Spinal cord (tissue), 10 donors: ENCODE data around the gene ZNF415. TPM values are rescaled to one million over a fixed set of nuclear protein-coding genes. Genes with fewer than 3 reads are reported as not detected.

ENCODE experiments used
- DNase-seq, 6 donors: peaks; one replicate each; pipeline versions ENCODE4 v3.0.0 to v3.0.0-alpha.2; 2013 to 2015; ENCODE audit warnings: low spot score in 6 of 6, low read depth in 4 of 6
- H3K27ac ChIP-seq: one replicate; pipeline ENCODE4 v1.5.1; 2013; ENCODE audit warnings: low read depth, low read length, control low read depth
- H3K27me3 ChIP-seq: one replicate; pipeline ENCODE4 v1.6.1; 2013; ENCODE audit warnings: low read length; ENCODE audit not compliant: control insufficient read depth, insufficient read depth
- H3K36me3 ChIP-seq: one replicate; pipeline ENCODE4 v1.6.1; 2013; ENCODE audit warnings: low read length; ENCODE audit not compliant: control insufficient read depth, insufficient read depth
- H3K4me1 ChIP-seq: one replicate; pipeline ENCODE4 v1.6.1; 2013; ENCODE audit warnings: low read length; ENCODE audit not compliant: control insufficient read depth, insufficient read depth
- H3K4me3 ChIP-seq: one replicate; pipeline ENCODE4 v1.5.1; 2013; ENCODE audit warnings: low read depth, low read length, control low read depth
- H3K9me3 ChIP-seq: one replicate; pipeline ENCODE4 v1.6.1; 2013; ENCODE audit warnings: low read length; ENCODE audit not compliant: control insufficient read depth, insufficient read depth
- WGBS: methylation state at CpG from one replicate; pipeline ENCODE4 v1.1.5; 2013; ENCODE audit warnings: missing lambda C conversion rate; ENCODE audit not compliant: insufficient coverage; 5-methylcytosine and 5-hydroxymethylcytosine counted together
- long read RNA-seq, 4 donors: transcript quantifications; one replicate each; lab custom pipeline, GENCODE V29; 2026
- polyA plus RNA-seq, 2 donors: library from polyadenylated mRNA; unstranded; fragments of 120-200 nt; gene quantifications; one replicate each; pipeline ENCODE4 v1.2.1, GENCODE V29; 2013; ENCODE audit not compliant: insufficient read length in 2 of 2
- total RNA-seq, 2 donors: library from RNA; depleted of rRNA in 1 of 2; stranded (reverse); fragments of 120-200 nt in 1 of 2; fragments of >200 nt in 1 of 2; gene quantifications; one replicate each; pipeline versions ENCODE4 v1.2.3 to v1.2.4, GENCODE V29; 2013 to 2014
- donor health status: healthy.

ZNF415 gene
- total RNA-seq (10 to 100 TPM; 27.3 to 35.0 TPM), polyA plus RNA-seq (10 to 100 TPM; 32.6 to 41.0 TPM)
- long read RNA-seq, donor 1, partial matches to known transcripts: 0 of 6 reads
- long read RNA-seq, donor 1, other reads (novel, unspliced or antisense): 0 of 6 reads
- long read RNA-seq, donor 2, partial matches to known transcripts: 0 of 2 reads
- long read RNA-seq, donor 2, other reads (novel, unspliced or antisense): 0 of 2 reads
- long read RNA-seq, donor 3, partial matches to known transcripts: 0 of 2 reads
- long read RNA-seq, donor 3, other reads (novel, unspliced or antisense): 0 of 2 reads
- long read RNA-seq, donor 4, partial matches to known transcripts: 0 of 6 reads
- long read RNA-seq, donor 4, other reads (novel, unspliced or antisense): 0 of 6 reads

DNA sequence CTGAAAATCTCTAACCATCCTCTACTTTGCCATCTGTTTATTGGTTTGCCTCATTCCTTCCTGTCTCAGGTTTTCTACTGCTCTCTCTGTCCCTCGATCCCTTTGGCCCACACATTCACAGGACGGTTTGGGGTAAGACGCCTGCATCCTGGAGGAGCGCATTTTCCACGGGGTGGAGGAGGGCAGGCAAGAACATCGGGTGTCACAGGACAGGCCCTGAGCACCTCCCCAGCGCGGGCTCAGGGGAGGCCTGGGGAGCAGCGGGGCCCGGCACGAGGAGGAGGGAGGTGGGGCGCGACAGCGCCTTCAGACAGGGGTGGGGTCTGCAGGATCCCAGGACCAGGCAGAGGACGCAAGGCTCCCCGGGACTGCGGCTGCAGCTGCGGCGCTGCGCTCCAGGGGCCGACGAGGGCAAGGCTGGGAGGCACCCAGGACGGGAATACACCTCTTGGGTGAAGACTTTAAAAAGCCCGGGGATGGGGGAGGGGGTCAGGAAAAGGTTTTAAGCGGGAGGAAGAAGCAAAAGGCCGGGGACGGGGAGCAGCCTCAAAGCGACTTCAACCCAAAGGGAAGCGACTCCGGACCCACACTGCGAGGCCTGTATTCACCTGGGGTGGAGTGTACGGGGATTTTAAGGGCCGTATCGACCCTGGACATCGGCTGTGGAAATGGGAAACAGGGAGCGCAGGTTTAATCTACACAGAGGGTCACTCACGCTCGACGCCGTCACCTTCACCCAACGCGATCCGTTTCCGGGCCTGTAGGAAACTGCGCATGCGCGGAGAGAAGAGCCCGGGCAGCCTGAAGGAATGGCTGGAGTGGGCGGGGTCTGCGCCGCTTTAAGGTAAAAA is at the start of gene ZNF415:
Gene ZNF415, minus strand, starts transcription at position 770 of the 851 bp plus-strand sequence. CDS start 10,234 bp downstream, outside the sequence.
- WGBS: under 1% methylated on average over 51 of the region's 51 CpGs
- peak within 1 kb of the TSS; percentile 82 for H3K4me3 ChIP-seq
- H3K4me1 ChIP-seq: peaks cover 12% of the 10 kb centered on the region
- H3K9me3 ChIP-seq: no peaks in the 10 kb centered on the region
- peaks cover 2% of the 10 kb centered on the region for H3K36me3 ChIP-seq
- no peaks in the 10 kb centered on the region for H3K27me3 ChIP-seq
- H3K27ac ChIP-seq: peak within 1 kb of the TSS; percentile 58
- peak; percentile 64 to 97 (median 84) for DNase-seq

GRCh38 chr19:53182202-53182601 is 49.5 kb upstream of the ZNF415 start:
- Histone ChIP-seq H3K9me3 (no peaks in the 10 kb centered on the region), H3K4me1 (no peaks in the 10 kb centered on the region), H3K4me3 (no peak overlapping the region), H3K27me3 (no peaks in the 10 kb centered on the region), H3K36me3 (peaks cover 14% of the 10 kb centered on the region), H3K27ac (no peak overlapping the region)
- 91% methylated on average over 10 of the region's 10 CpGs for WGBS
- DNase-seq: no peak

- H3K4me1 ChIP-seq: no peaks in the 10 kb centered on the region
- no peaks in the 10 kb centered on the region for H3K9me3 ChIP-seq
- H3K4me3 ChIP-seq: no peak overlapping the region
- H3K27ac ChIP-seq: no peak overlapping the region
- DNase-seq: no peak
- no peaks in the 10 kb centered on the region for H3K27me3 ChIP-seq
- peaks cover 8% of the 10 kb centered on the region for H3K36me3 ChIP-seq
- WGBS: 90% methylated on average over 1 of the region's 5 CpGs
These were observed 45.3 kb upstream of the ZNF415 start for GRCh38 chr19:53177986-53178385.

DNA sequence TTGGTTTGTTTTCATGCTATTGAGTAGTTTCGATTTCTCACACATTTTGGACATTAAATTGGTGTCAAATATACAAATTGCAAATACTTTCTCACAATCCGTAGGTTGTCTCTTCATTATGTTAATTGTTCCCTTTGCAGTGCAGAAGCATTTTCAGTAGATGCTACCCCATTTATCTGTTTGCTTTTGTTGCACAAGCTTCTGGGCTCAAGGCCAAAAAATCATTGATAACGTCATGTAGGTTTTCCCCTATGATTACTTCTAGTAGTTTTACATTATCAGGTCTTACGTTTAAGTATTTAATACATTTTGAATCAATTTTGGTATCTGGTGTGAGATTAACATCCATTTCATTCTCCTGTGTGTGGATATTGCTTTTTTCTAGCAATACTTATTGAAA is 40.2 kb upstream of the ZNF415 start:
- H3K4me3 ChIP-seq: no peak overlapping the region
- peak in 1 of 6 donors; percentile 70 for DNase-seq
- no CpG with 5 or more reads among the region's 4 CpGs for WGBS
- no peaks in the 10 kb centered on the region for H3K36me3 ChIP-seq
- H3K27me3 ChIP-seq: no peaks in the 10 kb centered on the region
- no peaks in the 10 kb centered on the region for H3K9me3 ChIP-seq
- no peaks in the 10 kb centered on the region for H3K4me1 ChIP-seq
- no peak overlapping the region for H3K27ac ChIP-seq

DNA sequence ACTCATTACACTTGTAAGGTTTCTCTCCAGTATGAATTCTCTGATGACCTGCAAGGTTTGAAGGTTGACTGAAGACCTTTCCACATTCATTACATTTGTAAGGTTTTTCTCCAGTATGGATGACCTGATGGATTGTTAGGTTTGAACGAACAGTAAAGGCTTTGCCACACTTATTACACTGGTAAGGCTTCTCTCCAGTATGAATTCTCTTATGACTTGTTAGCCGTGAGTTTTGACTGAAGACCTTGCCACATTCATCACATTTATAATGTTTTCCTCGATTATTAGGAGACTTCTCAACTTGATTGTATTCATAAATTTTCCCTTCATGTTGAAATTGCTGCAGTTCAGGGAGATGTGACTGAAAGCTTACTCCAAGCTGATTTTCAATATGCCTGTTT is 33.0 kb upstream of the ZNF415 start:
- Histone ChIP-seq H3K4me3 (no peak overlapping the region), H3K27ac (no peak overlapping the region), H3K4me1 (no peaks in the 10 kb centered on the region), H3K9me3 (peaks cover 2% of the 10 kb centered on the region), H3K27me3 (no peaks in the 10 kb centered on the region), H3K36me3 (no peaks in the 10 kb centered on the region)
- no peak for DNase-seq
- WGBS: 88% methylated on average over 3 of the region's 3 CpGs

DNA sequence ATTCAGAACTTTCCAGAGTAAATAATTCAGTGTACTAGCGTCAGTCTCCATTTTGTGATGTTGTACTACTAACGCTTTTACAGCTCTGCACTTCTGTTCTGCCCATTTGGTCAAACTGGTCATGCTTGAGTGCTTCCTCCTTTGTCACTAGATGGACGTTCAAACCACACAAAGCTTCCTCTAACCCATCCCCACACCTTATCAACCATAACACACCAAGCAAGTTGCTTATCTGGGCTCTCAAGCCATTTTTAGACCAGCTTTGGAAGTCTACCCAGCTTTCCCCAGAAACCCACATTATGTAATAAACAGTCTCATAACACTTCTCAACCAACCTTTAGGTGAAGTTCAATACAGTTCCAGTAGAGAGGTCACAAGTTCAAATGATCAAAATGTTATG is 28.4 kb upstream of the ZNF415 start:
- Histone ChIP-seq H3K27me3 (no peaks in the 10 kb centered on the region), H3K4me1 (peaks cover 11% of the 10 kb centered on the region), H3K27ac (no peak overlapping the region), H3K9me3 (peaks cover 2% of the 10 kb centered on the region), H3K4me3 (no peak overlapping the region), H3K36me3 (no peaks in the 10 kb centered on the region)
- DNase-seq: no peak
- 57% methylated on average over 3 of the region's 3 CpGs for WGBS

DNA sequence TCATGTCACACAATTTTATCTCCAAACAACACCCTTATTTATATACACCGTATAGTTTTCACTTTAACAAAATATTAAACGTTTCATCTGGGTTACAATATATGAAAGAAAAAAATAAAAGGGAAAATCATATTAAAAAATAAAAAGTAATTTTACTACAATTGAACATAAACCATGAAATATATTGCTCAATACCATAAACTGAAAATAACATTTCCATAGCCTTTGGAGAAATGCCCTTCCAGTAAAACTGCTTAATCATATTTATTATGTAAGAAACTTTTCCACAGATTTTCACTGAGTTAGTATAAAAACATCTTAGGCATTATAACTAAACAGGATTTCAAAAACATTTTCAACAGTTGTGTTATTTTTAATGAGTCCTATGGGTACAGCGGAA is 27.6 kb upstream of the ZNF415 start:
- no peak for DNase-seq
- Histone ChIP-seq H3K36me3 (peaks cover 1% of the 10 kb centered on the region), H3K4me3 (no peak overlapping the region), H3K4me1 (peaks cover 11% of the 10 kb centered on the region), H3K27me3 (no peaks in the 10 kb centered on the region), H3K9me3 (no peaks in the 10 kb centered on the region), H3K27ac (no peak overlapping the region)
- no CpG with 5 or more reads among the region's 3 CpGs for WGBS

- under 1% methylated on average over 41 of the region's 41 CpGs for WGBS
- H3K27me3 ChIP-seq: no peaks in the 10 kb centered on the region
- H3K36me3 ChIP-seq: peaks cover 11% of the 10 kb centered on the region
- DNase-seq: peak in 2 of 6 donors; percentile 36 to 38
- H3K9me3 ChIP-seq: no peaks in the 10 kb centered on the region
- H3K27ac ChIP-seq: no peak overlapping the region
- H3K4me3 ChIP-seq: peak overlapping the region; percentile 62
- H3K4me1 ChIP-seq: peaks cover 11% of the 10 kb centered on the region
These were observed 25.5 kb upstream of the ZNF415 start for GRCh38 chr19:53158119-53158656.

- H3K27me3 ChIP-seq: no peaks in the 10 kb centered on the region
- H3K27ac ChIP-seq: no peak overlapping the region
- H3K4me3 ChIP-seq: peak overlapping the region; percentile 62
- peak in 1 of 6 donors; percentile 19 for DNase-seq
- peaks cover 11% of the 10 kb centered on the region for H3K36me3 ChIP-seq
- 5% methylated on average over 7 of the region's 7 CpGs for WGBS
- H3K9me3 ChIP-seq: no peaks in the 10 kb centered on the region
- H3K4me1 ChIP-seq: peaks cover 11% of the 10 kb centered on the region
These were observed 24.9 kb upstream of the ZNF415 start for GRCh38 chr19:53157626-53158025.
